AG04449 (cell line): ENCODE results near the gene FAM237B.
"Not testable (repeated sequence)": the region's sequence is repeated elsewhere in the genome, so short reads cannot be mapped to it uniquely, and the experiment has no call there.

ENCODE experiments used
- CTCF ChIA-PET: fragments of 350-600 bp; formaldehyde crosslinking; extraction: SDS; loops from one replicate; lab custom pipeline; 2021; ENCODE audit warnings: antibody characterized with exemption; lab: Yijun Ruan, JAX
- POLR2A ChIA-PET: fragments of 400-600, 350-600 bp; formaldehyde crosslinking; extraction: SDS; loops from one replicate; lab custom pipeline; 2020; ENCODE audit warnings: antibody characterized with exemption, inconsistent platforms; lab: Yijun Ruan, JAX
- DNase-seq: peaks from one replicate; pipeline ENCODE4 v3.0.0-alpha.2; 2010; ENCODE audit warnings: low read depth, low spot score
- H3K4me3 ChIP-seq: 2 replicates; pipeline ENCODE4 v1.5.1; 2011; ENCODE audit warnings: low read depth, mild to moderate bottlenecking, control low read depth, low read length
- TF ChIP-seq, protein P1 (sequence below): IDR thresholded peaks from one replicate; pipeline ENCODE4 v1.5.1; 2011; ENCODE audit warnings: mild to moderate bottlenecking, moderate library complexity, low read length, control low read depth, inconsistent platforms; ENCODE audit not compliant: insufficient read depth; ENCODE audit errors: missing control alignments

FAM237B gene

DNA sequence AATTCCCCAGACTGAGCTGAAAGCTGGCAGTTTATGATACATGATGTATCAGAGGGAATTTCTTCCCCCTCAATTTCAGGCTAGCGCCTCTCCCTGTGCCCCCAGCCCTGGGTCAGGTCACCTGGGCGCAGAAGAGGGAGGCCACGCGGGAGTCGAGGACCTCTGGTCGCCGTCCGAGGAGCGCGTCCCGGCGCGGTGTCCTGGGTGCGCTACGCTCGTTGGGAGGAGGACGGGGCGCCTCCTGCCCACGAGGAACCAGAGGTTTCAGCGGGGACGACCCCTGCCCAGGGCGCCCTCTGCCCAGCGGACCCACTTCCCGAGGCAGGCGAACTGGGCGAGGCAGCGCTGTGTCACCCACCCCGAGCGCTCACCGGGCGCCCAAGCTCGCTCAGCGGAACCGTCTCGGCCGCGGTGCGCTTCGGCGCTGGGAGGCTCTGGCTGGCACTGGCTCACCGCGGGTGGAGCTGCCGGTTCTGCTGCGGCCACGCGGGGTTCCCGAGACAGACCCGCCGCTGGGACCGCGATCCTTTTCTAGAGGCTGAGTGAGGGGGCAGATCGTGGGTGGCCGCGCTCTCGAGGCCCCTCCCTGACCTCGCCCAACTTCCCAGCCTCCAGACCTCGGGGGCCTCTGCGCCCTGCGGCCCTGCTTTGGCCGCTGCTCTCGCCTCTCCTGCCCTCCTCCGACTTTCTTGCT lies at the start of gene FAM237B:
Gene FAM237B (minus strand): TSS at position 504 of the 694 bp plus-strand sequence. CDS start 1,556 bp downstream, outside the sequence.
- no peak for DNase-seq
- ChIA-PET POLR2A (no interaction called here), CTCF (interaction anchor here (0.6 to 1.2 kb wide), 4 partner anchors 9 to 107 kb away, joined by 3 to 4 read pairs (median 4); no protein-coding TSS in a partner anchor)
- H3K4me3 ChIP-seq = peak within 1 kb of the TSS; percentile 44
- TF ChIP-seq, protein P1, sequence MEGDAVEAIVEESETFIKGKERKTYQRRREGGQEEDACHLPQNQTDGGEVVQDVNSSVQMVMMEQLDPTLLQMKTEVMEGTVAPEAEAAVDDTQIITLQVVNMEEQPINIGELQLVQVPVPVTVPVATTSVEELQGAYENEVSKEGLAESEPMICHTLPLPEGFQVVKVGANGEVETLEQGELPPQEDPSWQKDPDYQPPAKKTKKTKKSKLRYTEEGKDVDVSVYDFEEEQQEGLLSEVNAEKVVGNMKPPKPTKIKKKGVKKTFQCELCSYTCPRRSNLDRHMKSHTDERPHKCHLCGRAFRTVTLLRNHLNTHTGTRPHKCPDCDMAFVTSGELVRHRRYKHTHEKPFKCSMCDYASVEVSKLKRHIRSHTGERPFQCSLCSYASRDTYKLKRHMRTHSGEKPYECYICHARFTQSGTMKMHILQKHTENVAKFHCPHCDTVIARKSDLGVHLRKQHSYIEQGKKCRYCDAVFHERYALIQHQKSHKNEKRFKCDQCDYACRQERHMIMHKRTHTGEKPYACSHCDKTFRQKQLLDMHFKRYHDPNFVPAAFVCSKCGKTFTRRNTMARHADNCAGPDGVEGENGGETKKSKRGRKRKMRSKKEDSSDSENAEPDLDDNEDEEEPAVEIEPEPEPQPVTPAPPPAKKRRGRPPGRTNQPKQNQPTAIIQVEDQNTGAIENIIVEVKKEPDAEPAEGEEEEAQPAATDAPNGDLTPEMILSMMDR = no peak

DNA sequence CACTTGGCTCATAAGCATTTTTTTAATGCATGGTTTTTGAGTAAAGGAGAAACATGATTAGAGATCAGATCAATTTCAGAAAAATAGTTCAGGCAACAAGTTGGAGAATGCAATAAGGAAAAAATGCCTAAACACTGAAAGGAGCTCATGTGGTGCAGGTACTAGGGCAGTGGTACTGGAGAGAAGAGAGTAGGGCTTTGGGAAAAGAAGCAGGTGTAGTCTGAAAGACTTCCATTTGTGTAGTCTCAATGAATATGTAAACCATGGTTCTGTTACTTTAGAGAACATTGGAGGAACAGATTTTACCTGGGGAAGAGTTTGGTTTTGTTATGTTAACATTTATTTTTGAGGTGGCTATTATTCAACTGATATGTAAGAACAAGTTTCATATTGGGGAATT lies 30.9 kb upstream of the FAM237B start:
- ChIA-PET CTCF (no interaction called here), POLR2A (no interaction called here)
- H3K4me3 ChIP-seq = no peak overlapping the region
- DNase-seq = no peak
- TF ChIP-seq, protein P1 = no peak

DNA sequence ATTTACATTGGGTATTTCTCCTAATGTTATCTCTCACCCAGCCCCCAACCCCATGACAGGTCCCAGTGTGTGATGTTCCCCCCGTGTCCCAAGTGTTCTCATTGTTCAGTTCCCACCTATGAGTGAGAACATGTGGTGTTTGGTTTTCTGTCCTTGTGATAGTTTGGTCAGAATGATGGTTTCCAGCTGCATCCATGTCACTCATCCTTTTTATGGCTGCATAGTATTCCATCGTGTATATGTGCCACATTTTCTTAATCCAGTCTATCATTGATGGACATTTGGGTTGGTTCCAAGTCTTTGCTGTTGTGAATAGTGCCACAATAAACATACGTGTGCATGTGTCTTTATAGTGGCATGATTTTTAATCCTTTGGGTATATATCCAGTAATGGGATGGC lies 28.9 kb upstream of the FAM237B start:
- POLR2A ChIA-PET, CTCF ChIA-PET: not testable (repeated sequence)

GRCh38 chr7:90349305-90349704 lies 28.2 kb upstream of the FAM237B start:
- no peak overlapping the region for H3K4me3 ChIP-seq
- TF ChIP-seq, protein P1 = no peak
- ChIA-PET POLR2A (no interaction called here), CTCF (no interaction called here)
- DNase-seq = no peak

More for the DNA sequence above, 28.9 kb upstream of the FAM237B start:
- not testable (repeated sequence) for H3K4me3 ChIP-seq, DNase-seq

GRCh38 chr7:90347759-90348158 lies 26.7 kb upstream of the FAM237B start:
- no peak for DNase-seq
- POLR2A ChIA-PET = no interaction called here
- no peak overlapping the region for H3K4me3 ChIP-seq
- TF ChIP-seq, protein P1 = no peak
- CTCF ChIA-PET = interaction anchor here (0.6 to 1.0 kb wide), 2 partner anchors 35 to 80 kb away, joined by 3 read pairs; no protein-coding TSS in a partner anchor

DNA sequence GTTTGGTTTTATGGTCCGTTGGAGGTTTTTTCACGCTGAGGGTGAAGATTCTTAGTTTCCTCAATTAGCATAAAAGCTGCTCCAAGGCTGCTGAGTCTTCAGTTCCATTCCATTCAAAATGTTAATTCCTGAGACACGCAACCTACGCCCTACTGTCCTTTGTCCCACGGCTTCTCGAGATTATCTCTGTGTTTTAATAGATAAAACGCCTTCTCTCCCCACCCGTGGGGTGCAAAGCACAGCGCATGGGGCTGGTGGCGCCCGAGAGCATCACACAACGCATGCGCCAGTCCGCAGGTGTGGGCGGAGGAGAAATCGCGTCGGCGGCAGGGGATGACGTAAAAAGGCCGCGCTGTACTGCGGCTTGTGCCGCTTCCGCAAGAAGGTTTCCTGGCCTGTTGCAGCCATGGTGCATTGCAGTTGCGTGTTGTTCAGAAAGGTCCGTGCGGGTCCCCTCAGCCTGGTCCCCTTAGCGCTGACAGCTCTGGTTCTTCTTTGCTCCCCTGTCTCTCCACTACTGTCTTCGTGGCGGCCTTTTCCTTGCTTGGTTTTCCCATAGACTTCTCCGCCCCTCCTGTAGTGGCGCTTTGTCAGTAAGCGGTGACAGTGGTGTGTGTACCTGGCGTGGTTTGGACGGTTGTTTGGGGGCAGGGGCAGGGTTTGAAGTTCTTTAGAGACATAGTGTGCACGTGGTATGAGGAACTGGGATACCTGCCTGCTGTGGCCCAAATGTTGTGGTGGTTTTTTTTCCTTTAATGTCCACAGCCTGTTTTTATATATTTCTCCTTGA lies 25.4 kb upstream of the FAM237B start, which contains the start of gene GTPBP10:
Gene GTPBP10 (plus strand): TSS at position 381 of the 790 bp plus-strand sequence. CDS start 26 bp downstream, at position 407.
- ChIA-PET POLR2A (interaction anchor here (1.0 kb wide), 1 partner anchor 49 kb away, joined by 4 read pairs; no protein-coding TSS in a partner anchor), CTCF (interaction anchor here (0.7 to 2.5 kb wide), 29 partner anchors 10 to 193 kb away, joined by 3 to 12 read pairs (median 4); partner anchors contain the start of genes CLDN12 and STEAP2)
- TF ChIP-seq, protein P1 = peak; percentile 90
- H3K4me3 ChIP-seq = peak within 1 kb of the TSS; percentile 96
- DNase-seq = peak; percentile 69
